H1 (cell line): ENCODE data around the gene PAEP. TPM values are rescaled to one million over a fixed set of nuclear protein-coding genes. Genes with fewer than 3 reads are reported as not detected.

ENCODE experiments used
- CTCF ChIA-PET: fragments of 300-600 bp; sonication (Branson Sonifier 250); formaldehyde crosslinking; loops from one replicate; lab custom pipeline; 2021; ENCODE audit not compliant: partially characterized antibody; lab: Charles Lee
- POLR2A ChIA-PET: fragments of 300-600 bp; sonication (Branson Sonifier 250); formaldehyde crosslinking; loops from one replicate; lab custom pipeline; 2021; ENCODE audit warnings: inconsistent platforms; ENCODE audit not compliant: partially characterized antibody; lab: Charles Lee
- DNase-seq, 2 experiments: peaks; one replicate each; pipeline versions ENCODE4 v3.0.0 to v3.0.0-alpha.2; 2010 to 2022; ENCODE audit warnings: low spot score in 2 of 2, low read depth in 1 of 2, mixed read lengths in 1 of 2
- FAIRE-seq: peaks from 2 replicates; lab custom pipeline; 2011; peaks lifted over from hg19 to GRCh38; lab: Jason Lieb, UNC
- H2AFZ ChIP-seq: 2 replicates; pipeline ENCODE4 v1.8.1; 2012; ENCODE audit warnings: low read length, inconsistent platforms
- H2AK5ac ChIP-seq: 2 replicates; pipeline ENCODE4 v1.6.1; 2013; ENCODE audit warnings: low read depth, low read length
- H2BK120ac ChIP-seq: replicated peaks from 2 replicates; pipeline ENCODE3; 2013; ENCODE audit warnings: low read depth, low read length, inconsistent platforms
- H2BK12ac ChIP-seq: 2 replicates; pipeline ENCODE4 v1.6.1; 2013; ENCODE audit warnings: low read depth, low read length
- H2BK15ac ChIP-seq: 2 replicates; pipeline ENCODE4 v1.6.1; 2013; ENCODE audit warnings: low read length
- H2BK20ac ChIP-seq: 2 replicates; pipeline ENCODE4 v1.6.1; 2013; ENCODE audit warnings: low read length
- H2BK5ac ChIP-seq: 2 replicates; pipeline ENCODE4 v1.6.1; 2013; ENCODE audit warnings: low read depth, low read length
- H3K14ac ChIP-seq: 2 replicates; pipeline ENCODE4 v1.6.1; 2013; ENCODE audit warnings: inconsistent platforms; ENCODE audit not compliant: insufficient read length
- H3K18ac ChIP-seq: 2 replicates; pipeline ENCODE4 v1.6.1; 2013; ENCODE audit warnings: low read length; ENCODE audit errors: extremely low read depth
- H3K23ac ChIP-seq: 2 replicates; pipeline ENCODE4 v1.6.1; 2013; ENCODE audit warnings: inconsistent platforms; ENCODE audit not compliant: insufficient read length
- H3K23me2 ChIP-seq: 2 replicates; pipeline ENCODE4 v1.6.1; 2013; ENCODE audit warnings: low read depth, low read length
- H3K27ac ChIP-seq: 2 replicates; pipeline ENCODE4 v1.6.1; 2011; ENCODE audit warnings: low read depth, low read length, inconsistent platforms
- H3K27me3 ChIP-seq, 4 experiments: replicated peaks in 1 of 4; 1 replicate in 1 of 4; 2 replicates in 3 of 4; pipeline versions ENCODE4 v1.6.1 to v1.8.1; 2011 to 2013; ENCODE audit warnings: low read length in 3 of 4, mild to moderate bottlenecking in 3 of 4, inconsistent platforms in 2 of 4, mixed read lengths in 2 of 4, moderate library complexity in 1 of 4; ENCODE audit not compliant: control insufficient read depth in 3 of 4, insufficient read depth in 3 of 4; ENCODE audit errors: extremely low read depth in 1 of 4
- H3K36me3 ChIP-seq, 4 experiments: 2 replicates each; pipeline versions ENCODE4 v1.6.1 to v1.8.1; 2011 to 2013; ENCODE audit warnings: mild to moderate bottlenecking in 4 of 4, low read length in 3 of 4, moderate library complexity in 2 of 4, control low read depth in 1 of 4, inconsistent platforms in 1 of 4; ENCODE audit not compliant: insufficient read depth in 4 of 4, control insufficient read depth in 2 of 4
- H3K4ac ChIP-seq: replicated peaks from 2 replicates; pipeline ENCODE3; 2013; ENCODE audit warnings: low read length, low read depth, mixed read lengths, inconsistent platforms; ENCODE audit not compliant: insufficient read length
- H3K4me1 ChIP-seq, 4 experiments: replicated peaks in 1 of 4; 1 replicate in 1 of 4; 2 replicates in 3 of 4; pipeline versions ENCODE4 v1.6.1 to v1.8.1; 2011 to 2013; ENCODE audit warnings: low read length in 3 of 4, inconsistent platforms in 2 of 4, mixed read lengths in 1 of 4; ENCODE audit not compliant: insufficient read depth in 4 of 4, control insufficient read depth in 3 of 4
- H3K4me2 ChIP-seq, 2 experiments: 2 replicates each; pipeline versions ENCODE4 v1.6.1 to v1.8.1; 2011 to 2013; ENCODE audit warnings: low read depth in 2 of 2, low read length in 2 of 2, control low read depth in 1 of 2, inconsistent platforms in 1 of 2, mild to moderate bottlenecking in 1 of 2; ENCODE audit not compliant: insufficient read depth in 1 of 2
- H3K4me3 ChIP-seq, 4 experiments: fragments of 200-600, 300-600 bp in 1 of 4; sonication (generic), shearing (Covaris generic), sonication (Bioruptor Twin) in 1 of 4; 2 replicates each; pipeline versions ENCODE4 v1.5.1 to v1.8.1; 2011 to 2016; ENCODE audit warnings: low read length in 4 of 4, low read depth in 3 of 4, control low read depth in 2 of 4, inconsistent platforms in 2 of 4, mild to moderate bottlenecking in 2 of 4, mixed read lengths in 1 of 4, moderate library complexity in 1 of 4; ENCODE audit not compliant: insufficient read depth in 2 of 4; ENCODE audit errors: extremely low read depth in 1 of 4
- H3K56ac ChIP-seq: replicated peaks from 2 replicates; pipeline ENCODE3; 2013; ENCODE audit warnings: low read depth, mild to moderate bottlenecking, mixed read lengths, low read length, inconsistent platforms; ENCODE audit not compliant: insufficient read length
- H3K79me1 ChIP-seq: 2 replicates; pipeline ENCODE4 v1.6.1; 2013; ENCODE audit warnings: low read depth, low read length, control low read depth
- H3K79me2 ChIP-seq, 2 experiments: 2 replicates each; pipeline versions ENCODE4 v1.6.1 to v1.8.1; 2012 to 2013; ENCODE audit warnings: low read length in 2 of 2, mild to moderate bottlenecking in 2 of 2, inconsistent platforms in 1 of 2; ENCODE audit not compliant: insufficient read depth in 2 of 2, control insufficient read depth in 1 of 2
- H3K9ac ChIP-seq, 4 experiments: replicated peaks in 1 of 4; 1 replicate in 1 of 4; 2 replicates in 3 of 4; pipeline versions ENCODE4 v1.6.1 to v1.8.1; 2011 to 2013; ENCODE audit warnings: low read depth in 3 of 4, low read length in 3 of 4, control low read depth in 2 of 4, mild to moderate bottlenecking in 2 of 4, moderate library complexity in 2 of 4, inconsistent platforms in 1 of 4; ENCODE audit errors: extremely low read depth in 1 of 4
- H3K9me3 ChIP-seq, 2 experiments: 2 replicates each; pipeline versions ENCODE4 v1.6.1 to v1.8.1; 2012 to 2013; ENCODE audit warnings: mild to moderate bottlenecking in 2 of 2, moderate library complexity in 2 of 2, control low read depth in 1 of 2, inconsistent platforms in 1 of 2, low read depth in 1 of 2, low read length in 1 of 2, mixed read lengths in 1 of 2; ENCODE audit not compliant: insufficient read depth in 2 of 2
- H4K20me1 ChIP-seq, 2 experiments: replicated peaks in 1 of 2; 2 replicates each; pipeline versions ENCODE3 to v1.8.1; 2011 to 2013; ENCODE audit warnings: inconsistent platforms in 2 of 2, low read length in 2 of 2, mild to moderate bottlenecking in 1 of 2; ENCODE audit not compliant: insufficient read depth in 2 of 2, control insufficient read depth in 1 of 2
- H4K5ac ChIP-seq: 2 replicates; pipeline ENCODE4 v1.6.1; 2013; ENCODE audit warnings: low read length, low read depth, mixed read lengths, inconsistent platforms; ENCODE audit not compliant: insufficient read length
- H4K8ac ChIP-seq: 2 replicates; pipeline ENCODE4 v1.8.0; 2013; ENCODE audit warnings: mild to moderate bottlenecking, moderate library complexity, low read length, inconsistent platforms; ENCODE audit not compliant: insufficient read depth; ENCODE audit errors: extremely low read depth
- H4K91ac ChIP-seq: replicated peaks from 2 replicates; pipeline ENCODE3; 2013; ENCODE audit warnings: low read length, mixed read lengths, inconsistent platforms; ENCODE audit not compliant: insufficient read length
- CBX8 ChIP-seq: fragments of 300-800, 300-1000 bp; sonication (generic); IDR thresholded peaks from 2 replicates; pipeline ENCODE4 v1.7.1; 2016; ENCODE audit warnings: low read depth, low read length, borderline replicate concordance
- CHD1 ChIP-seq: IDR thresholded peaks from 2 replicates; pipeline ENCODE4 v1.6.1; 2012; ENCODE audit warnings: low read depth, low read length, improper control_type of control experiment
- EP300 ChIP-seq, 2 experiments: IDR thresholded peaks; 1 replicate in 1 of 2; 2 replicates in 1 of 2; pipeline ENCODE4 v1.6.1; 2011 to 2012; ENCODE audit warnings: low read depth in 2 of 2, low read length in 2 of 2, mild to moderate bottlenecking in 2 of 2, borderline replicate concordance in 1 of 2, inconsistent platforms in 1 of 2, moderate library complexity in 1 of 2
- EZH2 ChIP-seq: fragments of 200-600 bp; sonication (generic); IDR thresholded peaks from 2 replicates; pipeline ENCODE4 v1.7.1; 2012; ENCODE audit warnings: low read depth, mild to moderate bottlenecking, moderate library complexity, low read length, inconsistent platforms; ENCODE audit not compliant: severe bottlenecking
- HDAC2 ChIP-seq, 2 experiments: fragments of 300-600 bp in 1 of 2; sonication (generic) in 1 of 2; IDR thresholded peaks; 2 replicates each; pipeline ENCODE4 v1.6.1; 2011 to 2012; ENCODE audit warnings: low read depth in 2 of 2, low read length in 2 of 2, mild to moderate bottlenecking in 2 of 2, moderate library complexity in 2 of 2, borderline replicate concordance in 1 of 2, inconsistent platforms in 1 of 2
- SP4 ChIP-seq: IDR thresholded peaks from 2 replicates; pipeline ENCODE4 v1.6.1; 2012; ENCODE audit warnings: low read length, inconsistent platforms
- WGBS, 2 experiments: shearing (Covaris generic) in 1 of 2; methylation state at CpG; one replicate each; pipeline versions ENCODE4 v1.1.6 to v1.1.7; 2013 to 2015; ENCODE audit warnings: low lambda C conversion rate in 2 of 2, mixed read lengths in 2 of 2, inconsistent platforms in 1 of 2, low coverage in 1 of 2, missing lambda C conversion rate in 1 of 2; ENCODE audit not compliant: insufficient replicate concordance in 2 of 2, insufficient coverage in 1 of 2, insufficient read length in 1 of 2; ENCODE audit errors: extremely low coverage in 1 of 2, missing lambda C conversion rate in 1 of 2; 5-methylcytosine and 5-hydroxymethylcytosine counted together
- polyA plus RNA-seq, 7 experiments: library from polyadenylated mRNA; depleted of rRNA in 3 of 7; stranded (reverse) in 5 of 7; unstranded in 2 of 7; fragments of >200 nt in 5 of 7; fragments of 200-250 nt in 2 of 7; gene quantifications; 1 replicate in 5 of 7; 2 replicates in 1 of 7; 4 replicates in 1 of 7; pipeline versions ENCODE4 v1.2.1 to v1.2.3, GENCODE V29; 2011 to 2013; ENCODE audit warnings: missing spikeins in 2 of 7, mixed read lengths in 2 of 7
- total RNA-seq: library from RNA; stranded (reverse); fragmentation: NEBNext Ultra II Directional; extraction: Animal tissue kit (Norgen Biotek cat#: 25700); gene quantifications from 2 replicates; pipeline ENCODE4 v1.2.1, GENCODE V29; 2021

Gene PAEP
- total and polyA plus RNA-seq, 2 of the 8 experiments (the other 6 are each of a cell fraction or from before 2014, with no cell fraction given): not detected

DNA sequence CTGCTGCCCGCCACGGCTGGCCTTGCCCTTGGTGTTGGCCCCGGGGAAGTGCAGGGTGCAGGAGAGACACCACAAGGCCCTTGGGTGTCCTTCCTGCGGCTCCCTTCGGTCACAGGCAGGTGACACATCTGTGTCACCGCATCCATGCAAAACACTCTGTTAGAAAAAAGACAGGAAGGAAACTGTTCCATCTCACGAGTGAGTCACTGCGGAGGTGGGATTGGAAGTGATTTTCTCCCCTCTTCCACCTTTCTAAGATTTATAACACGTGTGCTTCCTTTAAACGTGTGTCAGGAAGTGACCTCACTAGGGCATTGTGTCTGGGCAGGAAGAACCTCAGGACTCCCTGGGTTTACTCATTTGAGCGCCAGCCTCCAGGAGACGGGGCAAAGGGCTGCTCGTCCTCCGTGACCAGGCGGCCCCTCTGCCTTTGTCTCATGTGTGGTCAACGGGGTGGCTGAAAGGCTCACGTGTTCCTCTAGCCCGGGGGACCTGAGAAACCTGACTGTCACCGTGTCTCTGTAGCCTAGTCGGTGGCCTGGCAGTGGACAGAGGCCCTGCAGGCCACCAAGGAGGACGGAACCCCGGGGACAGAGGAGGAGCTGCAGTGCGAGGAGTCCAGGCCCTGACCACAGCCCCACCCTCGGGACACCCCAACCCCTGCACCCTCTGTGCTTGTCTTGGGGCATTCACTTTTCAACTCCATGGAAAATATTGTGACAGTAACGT is 45.3 kb upstream of the PAEP start:
- Histone ChIP-seq H3K9me3 (no peaks in the 10 kb centered on the region), H3K23me2 (no peaks in the 10 kb centered on the region; the same call in 1 of the 2 replicates), H3K79me2 (no peaks in the 10 kb centered on the region), H2BK20ac (no peak overlapping the region), H2AK5ac (no peak overlapping the region), H2AFZ (no peak overlapping the region), H2BK120ac (no peak overlapping the region), H3K9ac (no peak overlapping the region), H3K4me1 (no peaks in the 10 kb centered on the region), H2BK15ac (no peak overlapping the region), H2BK5ac (no peak overlapping the region), H3K18ac (no peak overlapping the region), H3K56ac (no peak overlapping the region), H3K4ac (no peak overlapping the region), H3K79me1 (no peaks in the 10 kb centered on the region), H3K27ac (no peak overlapping the region), H4K8ac (no peak overlapping the region), H3K36me3 (no peaks in the 10 kb centered on the region), H3K23ac (no peak overlapping the region), H4K91ac (no peak overlapping the region), H3K27me3 (no peaks in the 10 kb centered on the region), H3K4me3 (no peak overlapping the region), H2BK12ac (no peak overlapping the region), H3K14ac (no peak overlapping the region), H4K20me1 (no peaks in the 10 kb centered on the region), H4K5ac (no peak overlapping the region), H3K4me2 (no peak overlapping the region)
- ChIA-PET POLR2A (interaction anchor here (0.6 to 1.0 kb wide), 2 partner anchors 35 to 87 kb away, joined by 3 to 4 read pairs; no protein-coding TSS in a partner anchor), CTCF (interaction anchor here (0.8 kb wide), 1 partner anchor 11 kb away, joined by 5 read pairs; no protein-coding TSS in a partner anchor)
- DNase-seq (no peak), FAIRE-seq (no peak)
- WGBS, 2 experiments: 94% methylated on average over 23 of the region's 25 CpGs; no CpG with 5 or more reads in 1 of the 2 experiments
- TF ChIP-seq HDAC2 (IDR thresholded peaks at IDR 0.05; ENCODE audit: borderline replicate concordance in 1 of 2, low read depth in 2 of 2, low read length in 2 of 2) (no peak), EZH2 (no peak), CHD1 (no peak), CBX8 (no peak), SP4 (no peak), EP300 (IDR thresholded peaks at IDR 0.05; ENCODE audit: borderline replicate concordance in 1 of 2, low read depth in 2 of 2, low read length in 2 of 2) (no peak)
